Measurements from ENCODE around the gene SERPINB8. TPM values are rescaled to one million over a fixed set of nuclear protein-coding genes. Genes with fewer than 3 reads are reported as not detected.
A peak's percentile ranks its signal among the peaks of the same experiment; 100 is the strongest.

The SERPINB8 gene
- polyA plus RNA-seq, 1 donor (not counting 4 experiments of a cell fraction or from before 2014, with no cell fraction given): 48.9 TPM

DNA sequence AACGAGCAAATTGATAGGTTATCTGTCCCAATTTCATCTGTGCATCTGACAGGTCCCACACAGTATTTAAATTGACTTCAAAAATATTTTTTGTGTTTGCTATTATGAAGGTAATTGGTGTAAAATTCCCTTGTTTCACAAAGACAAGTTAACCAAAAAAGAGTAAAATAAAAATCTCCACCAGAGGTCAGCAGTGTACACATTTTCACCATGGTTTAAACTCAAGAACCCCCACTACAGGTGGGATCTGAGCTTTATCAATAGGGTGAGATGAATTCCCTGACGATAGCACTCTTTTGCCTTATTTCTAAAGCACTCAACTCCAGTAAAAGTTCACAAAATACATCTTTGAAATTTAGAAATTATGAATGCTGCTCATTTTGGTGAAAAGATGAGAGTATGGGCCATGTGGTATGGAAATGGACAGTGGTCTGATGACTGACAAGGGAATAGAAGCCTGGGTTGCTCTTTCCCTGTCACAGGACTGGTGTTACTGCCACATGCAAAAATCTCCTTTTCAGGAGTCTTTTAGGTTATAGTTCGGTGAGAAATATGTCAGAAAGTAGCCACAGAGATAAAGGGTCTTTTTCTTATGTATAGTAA is 68.0 kb downstream of the SERPINB8 start:
- H3K9me3 ChIP-seq (ENCODE audit: control insufficient read depth, low read depth, low read length): no peaks in the 10 kb centered on the region
- H4K20me1 ChIP-seq (ENCODE audit: control insufficient read depth, extremely low read depth, insufficient read depth, low read length): no peaks in the 10 kb centered on the region
- H3K27me3 ChIP-seq (ENCODE audit: control insufficient read depth, extremely low read depth, insufficient read depth, low read length): no peaks in the 10 kb centered on the region
- DNase-seq (ENCODE audit: low read depth, low spot score) (no peak), FAIRE-seq (no peak)
- no peak overlapping the region for H3K4me2 ChIP-seq (ENCODE audit: control insufficient read depth, extremely low read depth, insufficient read depth, low read depth, low read length)
- H2AFZ ChIP-seq (ENCODE audit: control insufficient read depth, low read length): no peak overlapping the region
- H3K4me1 ChIP-seq (ENCODE audit: control insufficient read depth, extremely low read depth, insufficient read depth, low read length): no peaks in the 10 kb centered on the region
- no peak overlapping the region for H3K27ac ChIP-seq (ENCODE audit: control insufficient read depth, insufficient read depth, low read length)
- H3K9me1 ChIP-seq (ENCODE audit: control insufficient read depth, extremely low read depth, insufficient read depth, low read length): no peaks in the 10 kb centered on the region
- TF ChIP-seq EZH2 (IDR thresholded peaks at IDR 0.05; ENCODE audit: low read length): no peak
- TF ChIP-seq, protein P1, sequence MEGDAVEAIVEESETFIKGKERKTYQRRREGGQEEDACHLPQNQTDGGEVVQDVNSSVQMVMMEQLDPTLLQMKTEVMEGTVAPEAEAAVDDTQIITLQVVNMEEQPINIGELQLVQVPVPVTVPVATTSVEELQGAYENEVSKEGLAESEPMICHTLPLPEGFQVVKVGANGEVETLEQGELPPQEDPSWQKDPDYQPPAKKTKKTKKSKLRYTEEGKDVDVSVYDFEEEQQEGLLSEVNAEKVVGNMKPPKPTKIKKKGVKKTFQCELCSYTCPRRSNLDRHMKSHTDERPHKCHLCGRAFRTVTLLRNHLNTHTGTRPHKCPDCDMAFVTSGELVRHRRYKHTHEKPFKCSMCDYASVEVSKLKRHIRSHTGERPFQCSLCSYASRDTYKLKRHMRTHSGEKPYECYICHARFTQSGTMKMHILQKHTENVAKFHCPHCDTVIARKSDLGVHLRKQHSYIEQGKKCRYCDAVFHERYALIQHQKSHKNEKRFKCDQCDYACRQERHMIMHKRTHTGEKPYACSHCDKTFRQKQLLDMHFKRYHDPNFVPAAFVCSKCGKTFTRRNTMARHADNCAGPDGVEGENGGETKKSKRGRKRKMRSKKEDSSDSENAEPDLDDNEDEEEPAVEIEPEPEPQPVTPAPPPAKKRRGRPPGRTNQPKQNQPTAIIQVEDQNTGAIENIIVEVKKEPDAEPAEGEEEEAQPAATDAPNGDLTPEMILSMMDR (optimal IDR thresholded peaks at IDR 0.05 in 1 of 3, IDR thresholded peaks at IDR 0.05 in 1 of 3, conservative IDR thresholded peaks at IDR 0.05 in 1 of 3; ENCODE audit: extremely low read depth in 1 of 3, insufficient read depth in 2 of 3, low read length in 3 of 3): peak in 2 of 3 experiments; percentile 26 to 46
- dilution Hi-C loops (cut with MboI; ENCODE audit: extremely low pct_ligation_motif_present, low sequenced_read_pairs): no loop called here
- H3K9ac ChIP-seq (ENCODE audit: control insufficient read depth, extremely low read depth, insufficient read depth, low read length): no peak overlapping the region
- no peaks in the 10 kb centered on the region for H3K79me2 ChIP-seq (ENCODE audit: control insufficient read depth, insufficient read depth, low read length)
- no peaks in the 10 kb centered on the region for H3K36me3 ChIP-seq (ENCODE audit: control insufficient read depth in 2 of 2, extremely low read depth in 1 of 2, insufficient read depth in 2 of 2, low read length in 2 of 2)
- no peak overlapping the region for H3K4me3 ChIP-seq (ENCODE audit: control insufficient read depth in 2 of 3, extremely low read depth in 1 of 3, insufficient read depth in 2 of 3, low read depth in 1 of 3, low read length in 3 of 3)

Other genes starting within 250 kb of the SERPINB8 start
- 293 to 589 TPM (median 408 TPM) in 3 replicates for gene SERPINB7, start 194.7 kb upstream of the SERPINB8 start, polyA plus RNA-seq
- 555 to 1,052 TPM (median 733 TPM) in 3 replicates for gene SERPINB2, start 82.4 kb upstream of the SERPINB8 start, polyA plus RNA-seq
- 4.2 to 10.1 TPM (median 5.8 TPM) in 3 replicates for gene SERPINB10, start 62.1 kb upstream of the SERPINB8 start, polyA plus RNA-seq
- 0.64 to 1.2 TPM (median 0.94 TPM) in 3 replicates for gene HMSD, start 20.8 kb upstream of the SERPINB8 start, polyA plus RNA-seq
- gene LINC00305, start 179.0 kb downstream of the SERPINB8 start, polyA plus RNA-seq: not detected in 3 replicates